LNCAP (cell line): Measurements from ENCODE around the gene JADE3.

Source experiments
- CTCF ChIP-seq: fragments of 450-650 bp; IDR thresholded peaks from 2 replicates; pipeline ENCODE4 v1.5.1; 2017; ENCODE audit warnings: mild to moderate bottlenecking

Gene JADE3

GRCh38 chrX:46991664-46992063 lies 79.4 kb downstream of the JADE3 start:
- no peak for TF ChIP-seq CTCF

- TF ChIP-seq CTCF = no peak
These were observed 79.8 kb downstream of the JADE3 start for GRCh38 chrX:46992070-46992469.

GRCh38 chrX:46994096-46994495 lies 81.9 kb downstream of the JADE3 start:
- no peak for TF ChIP-seq CTCF

- TF ChIP-seq CTCF = no peak
These were observed 99.9 kb downstream of the JADE3 start for GRCh38 chrX:47012131-47012530.

- no peak for TF ChIP-seq CTCF
These were observed 114.0 kb downstream of the JADE3 start for GRCh38 chrX:47026198-47026597.

GRCh38 chrX:47030339-47030738 lies 118.1 kb downstream of the JADE3 start:
- TF ChIP-seq CTCF = peak; percentile 46; the same call in 1 of the 2 replicates

- no peak for TF ChIP-seq CTCF
These were observed 135.8 kb downstream of the JADE3 start for GRCh38 chrX:47047989-47048388.

GRCh38 chrX:47059142-47059874 lies 147.1 kb downstream of the JADE3 start:
- no peak for TF ChIP-seq CTCF
